HL-60 (cell line): Measurements from ENCODE around the gene IQGAP1.
"Not testable (repeated sequence)": the region's sequence is repeated elsewhere in the genome, so short reads cannot be mapped to it uniquely, and the experiment has no call there.

Experiments
- DNase-seq, 2 experiments: peaks; one replicate each; pipeline ENCODE4 v3.0.0-alpha.2; 2010 to 2020; ENCODE audit warnings: low read depth in 1 of 2, low spot score in 1 of 2
- H3K27ac ChIP-seq: fragments of 250-450 bp; sonication (Bioruptor Pico); replicated peaks from 2 replicates; pipeline ENCODE4 v1.5.1; 2020; ENCODE audit warnings: mild to moderate bottlenecking, moderate library complexity
- H3K27me3 ChIP-seq: fragments of 250-450 bp; sonication (Bioruptor Pico); 2 replicates; pipeline ENCODE4 v1.5.1; 2021; ENCODE audit warnings: mild to moderate bottlenecking, moderate library complexity; ENCODE audit not compliant: insufficient read depth, poor library complexity, severe bottlenecking
- H3K4me3 ChIP-seq: replicated peaks from 2 replicates; pipeline ENCODE4 v1.5.1; 2011; ENCODE audit warnings: mild to moderate bottlenecking, control low read depth, low read length; ENCODE audit not compliant: insufficient read depth
- CTCF ChIP-seq: IDR thresholded peaks from one replicate; pipeline ENCODE4 v1.5.1; 2011; ENCODE audit warnings: low read length, control low read depth, inconsistent platforms; ENCODE audit not compliant: insufficient read depth
- GABPA ChIP-seq: IDR thresholded peaks from 2 replicates; pipeline ENCODE4 v1.6.1; 2012; ENCODE audit warnings: low read depth
- POLR2AphosphoS5 ChIP-seq: IDR thresholded peaks from 2 replicates; pipeline ENCODE4 v1.6.1; 2012; ENCODE audit warnings: low read depth
- REST ChIP-seq: IDR thresholded peaks from 2 replicates; pipeline ENCODE4 v1.6.1; 2012; ENCODE audit warnings: low read depth; ENCODE audit not compliant: insufficient replicate concordance
- SPI1 ChIP-seq: IDR thresholded peaks from 2 replicates; pipeline ENCODE4 v1.6.1; 2012; ENCODE audit warnings: low read depth, mild to moderate bottlenecking, borderline replicate concordance

Gene IQGAP1

GRCh38 chr15:90408657-90409056 lies 20.6 kb downstream of the IQGAP1 start:
- Histone ChIP-seq H3K27ac (no peak overlapping the region), H3K4me3 (no peak overlapping the region), H3K27me3 (no peaks in the 10 kb centered on the region)
- no peak for TF ChIP-seq GABPA
- TF ChIP-seq REST = no peak
- no peak for TF ChIP-seq POLR2AphosphoS5
- no peak for TF ChIP-seq CTCF
- TF ChIP-seq SPI1 = no peak
- no peak for DNase-seq

GRCh38 chr15:90409587-90409986 lies 21.5 kb downstream of the IQGAP1 start:
- not testable (repeated sequence) for DNase-seq, H3K27me3 ChIP-seq, H3K4me3 ChIP-seq, H3K27ac ChIP-seq

GRCh38 chr15:90410316-90410715 lies 22.3 kb downstream of the IQGAP1 start:
- not testable (repeated sequence) for DNase-seq, H3K4me3 ChIP-seq, H3K27ac ChIP-seq, H3K27me3 ChIP-seq

GRCh38 chr15:90411176-90411575 lies 23.1 kb downstream of the IQGAP1 start:
- no peak overlapping the region for H3K27ac ChIP-seq
- no peak for TF ChIP-seq REST
- no peak for TF ChIP-seq CTCF
- TF ChIP-seq GABPA = no peak
- TF ChIP-seq POLR2AphosphoS5 = no peak
- TF ChIP-seq SPI1 = no peak

GRCh38 chr15:90412356-90413194 lies 24.5 kb downstream of the IQGAP1 start:
- TF ChIP-seq SPI1 = peak; percentile 46; the same call in 1 of the 2 replicates
- TF ChIP-seq REST = no peak
- TF ChIP-seq POLR2AphosphoS5 = peak; percentile 33; the same call in 1 of the 2 replicates
- Histone ChIP-seq H3K27me3 (no peaks in the 10 kb centered on the region), H3K4me3 (no peak overlapping the region), H3K27ac (peak overlapping the region; percentile 43)
- DNase-seq = peak in 1 of 2 experiments; percentile 82

More at GRCh38 chr15:90411176-90411575, 23.1 kb downstream of the IQGAP1 start:
- H3K27me3 ChIP-seq = no peaks in the 10 kb centered on the region
- H3K4me3 ChIP-seq = no peak overlapping the region
- DNase-seq = no peak
